K562 (cell line): ENCODE results near the gene SDE2. TPM values are rescaled to one million over a fixed set of nuclear protein-coding genes. Genes with fewer than 3 reads are reported as not detected.

Source experiments
- ATAC-seq: fragments of 200-7000 bp; cut with Tn5 transposase; 3 replicates; pipeline ENCODE4 v1.9.1; 2020; ENCODE audit warnings: moderate library complexity
- BruUV-seq: library from RNA; stranded (reverse); fragments of 400-500 nt; replicated peaks from 2 replicates; lab custom pipeline; 2021; lab: Mats Ljungman, UMichigan
- CTCF ChIA-PET: fragments of 300-600 bp; formaldehyde crosslinking; extraction: SDS; loops from one replicate; lab custom pipeline; 2021; ENCODE audit warnings: low intra/inter-chr PET ratio; lab: Yijun Ruan, JAX
- POLR2A ChIA-PET: fragments of 300-600, 350-650 bp; sonication (Branson Sonifier 250); formaldehyde crosslinking; extraction: SDS; loops from one replicate; lab custom pipeline; 2021; ENCODE audit warnings: antibody characterized with exemption, inconsistent platforms; lab: Yijun Ruan, JAX
- DNase-seq, 4 experiments: peaks; one replicate each; pipeline versions ENCODE4 v3.0.0 to v3.0.0-alpha.2; 2011 to 2018; ENCODE audit warnings: low spot score in 3 of 4, mixed read lengths in 3 of 4; ENCODE audit errors: extremely low read depth in 1 of 4
- FAIRE-seq: peaks from 2 replicates; lab custom pipeline; 2011; peaks lifted over from hg19 to GRCh38; lab: Jason Lieb, UNC
- H2AFZ ChIP-seq: 2 replicates; pipeline ENCODE4 v1.6.0; 2011; ENCODE audit warnings: low read depth, low read length, control low read depth, inconsistent platforms
- H3K27ac ChIP-seq: fragments of 200-600 bp; 3 replicates; pipeline ENCODE4 v1.8.0; 2011; ENCODE audit warnings: low read depth, mild to moderate bottlenecking, control low read depth, inconsistent platforms, low read length, moderate library complexity, mixed read lengths; ENCODE audit errors: extremely low read depth
- H3K27me3 ChIP-seq, 2 experiments: fragments of 300-600 bp in 1 of 2; 2 replicates in 1 of 2; 3 replicates in 1 of 2; pipeline versions ENCODE4 v1.6.0 to v1.8.0; 2011; ENCODE audit warnings: inconsistent platforms in 2 of 2, low read length in 2 of 2, mild to moderate bottlenecking in 1 of 2, mixed read lengths in 1 of 2, moderate library complexity in 1 of 2; ENCODE audit not compliant: control insufficient read depth in 2 of 2, insufficient read depth in 2 of 2
- H3K36me3 ChIP-seq: fragments of 300-600 bp; 3 replicates; pipeline ENCODE4 v1.8.0; 2011; ENCODE audit warnings: mild to moderate bottlenecking, low read length, inconsistent platforms; ENCODE audit not compliant: control insufficient read depth, insufficient read depth
- H3K4me1 ChIP-seq, 2 experiments: fragments of 200-600 bp in 1 of 2; replicated peaks in 1 of 2; 2 replicates in 1 of 2; 3 replicates in 1 of 2; pipeline versions ENCODE4 v1.5.1 to v1.8.0; 2011; ENCODE audit warnings: inconsistent platforms in 2 of 2, low read length in 2 of 2, mild to moderate bottlenecking in 1 of 2, mixed read lengths in 1 of 2, moderate library complexity in 1 of 2; ENCODE audit not compliant: control insufficient read depth in 2 of 2, insufficient read depth in 2 of 2
- H3K4me2 ChIP-seq: 2 replicates; pipeline ENCODE4 v1.6.1; 2011; ENCODE audit warnings: low read length, control low read depth, inconsistent platforms, mixed read lengths; ENCODE audit not compliant: insufficient read depth
- H3K4me3 ChIP-seq: fragments of 200-600 bp; sonication (generic), shearing (Covaris generic); 2 replicates; pipeline ENCODE4 v1.5.1; 2016; ENCODE audit warnings: control low read depth, inconsistent platforms
- H3K79me2 ChIP-seq: fragments of 200-600 bp; 3 replicates; pipeline ENCODE4 v1.8.0; 2011; ENCODE audit warnings: low read length, inconsistent platforms; ENCODE audit not compliant: control insufficient read depth, insufficient read depth
- H3K9ac ChIP-seq, 2 experiments: 2 replicates each; pipeline versions ENCODE4 v1.6.0 to v1.6.1; 2011; ENCODE audit warnings: low read depth in 2 of 2, low read length in 2 of 2, control low read depth in 1 of 2, inconsistent platforms in 1 of 2, mild to moderate bottlenecking in 1 of 2, mixed read lengths in 1 of 2; ENCODE audit not compliant: insufficient read depth in 1 of 2
- H3K9me1 ChIP-seq: one replicate; pipeline ENCODE4 v1.6.0; 2011; ENCODE audit warnings: inconsistent platforms, mild to moderate bottlenecking, low read length, moderate library complexity; ENCODE audit not compliant: control insufficient read depth, insufficient read depth
- H3K9me3 ChIP-seq: replicated peaks from 2 replicates; pipeline ENCODE4 v1.5.1; 2011; ENCODE audit warnings: low read depth, low read length, inconsistent platforms; ENCODE audit not compliant: control insufficient read depth, insufficient read depth
- H4K20me1 ChIP-seq: replicated peaks from 2 replicates; pipeline ENCODE4 v1.6.1; 2011; ENCODE audit warnings: low read length, inconsistent platforms, mixed read lengths; ENCODE audit not compliant: control insufficient read depth, insufficient read depth
- ARID2 ChIP-seq: fragments of 450-650 bp; IDR thresholded peaks from 2 replicates; pipeline ENCODE4 v1.6.1; 2017; ENCODE audit warnings: antibody characterized with exemption, mild to moderate bottlenecking
- CREB1 ChIP-seq, 2 experiments: sonication (generic) in 1 of 2; formaldehyde crosslinking in 1 of 2; IDR thresholded peaks; 2 replicates each; pipeline versions ENCODE4 v1.6.1 to v1.8.0; 2012 to 2022; ENCODE audit warnings: inconsistent platforms in 1 of 2, mild to moderate bottlenecking in 1 of 2, missing genetic modification reagents in 1 of 2, moderate library complexity in 1 of 2
- DDX20 ChIP-seq: fragments of 450-650 bp; IDR thresholded peaks from 2 replicates; pipeline ENCODE4 v1.6.1; 2016; ENCODE audit warnings: missing genetic modification characterization, low read depth, mild to moderate bottlenecking, missing compliant biosample characterization, moderate library complexity
- E4F1 ChIP-seq: fragments of 250-450 bp; sonication (Bioruptor Pico); IDR thresholded peaks from 2 replicates; pipeline ENCODE4 v1.5.0; 2021; ENCODE audit warnings: mild to moderate bottlenecking, borderline replicate concordance
- ETS1 ChIP-seq: conservative IDR thresholded peaks from 2 replicates; pipeline ENCODE4 v1.6.1; 2011; ENCODE audit warnings: low read depth, mild to moderate bottlenecking, low read length; ENCODE audit not compliant: control insufficient read depth
- HDAC8 ChIP-seq: fragments of 450-650 bp; IDR thresholded peaks from 2 replicates; pipeline ENCODE4 v1.6.1; 2016; ENCODE audit warnings: mild to moderate bottlenecking, missing genetic modification characterization, moderate library complexity, missing compliant biosample characterization
- MAZ ChIP-seq, 2 experiments: fragments of 450-650 bp in 1 of 2; sonication (generic) in 1 of 2; formaldehyde crosslinking; IDR thresholded peaks in 1 of 2; conservative IDR thresholded peaks in 1 of 2; 2 replicates each; pipeline versions ENCODE4 v1.4.0 to v1.5.0; 2020; ENCODE audit warnings: mild to moderate bottlenecking in 1 of 2, missing genetic modification reagents in 1 of 2
- MTF1 ChIP-seq: fragments of 250-450 bp; sonication (Bioruptor Pico); IDR thresholded peaks from 2 replicates; pipeline ENCODE4 v1.9.0; 2021; ENCODE audit warnings: moderate library complexity, mild to moderate bottlenecking, inconsistent platforms, borderline replicate concordance
- SOX6 ChIP-seq: fragments of 450-650 bp; IDR thresholded peaks from 2 replicates; pipeline ENCODE4 v1.6.1; 2014; ENCODE audit warnings: mild to moderate bottlenecking
- ZBTB9 ChIP-seq: fragments of 450-650 bp; formaldehyde crosslinking; IDR thresholded peaks from 2 replicates; pipeline ENCODE4 v1.4.0; 2020; ENCODE audit warnings: mild to moderate bottlenecking, moderate library complexity
- ZC3H8 ChIP-seq: fragments of 450-650 bp; IDR thresholded peaks from 2 replicates; pipeline ENCODE4 v1.6.1; 2017
- ZNF174 ChIP-seq: fragments of 250-450 bp; sonication (Bioruptor Pico); IDR thresholded peaks from 2 replicates; pipeline ENCODE4 v1.4.0; 2020; ENCODE audit warnings: mild to moderate bottlenecking
- ZNF217 ChIP-seq: sonication (generic); formaldehyde crosslinking; IDR thresholded peaks from 2 replicates; pipeline ENCODE4 v1.8.0; 2022; ENCODE audit warnings: mild to moderate bottlenecking, missing genetic modification reagents
- ZNF232 ChIP-seq: sonication (generic); formaldehyde crosslinking; IDR thresholded peaks from 2 replicates; pipeline ENCODE4 v1.8.0; 2022; ENCODE audit warnings: mild to moderate bottlenecking, missing genetic modification reagents
- ZNF41 ChIP-seq: fragments of 250-450 bp; sonication (Bioruptor Pico); conservative IDR thresholded peaks from 2 replicates; pipeline ENCODE4 v1.4.0; 2020; ENCODE audit warnings: mild to moderate bottlenecking
- WGBS: fragments of 100-300 bp; shearing (Covaris generic); methylation state at CpG from one replicate; pipeline ENCODE4 v1.1.6; 2016; ENCODE audit warnings: low coverage, mixed read lengths; ENCODE audit not compliant: insufficient coverage; ENCODE audit errors: missing lambda C conversion rate; 5-methylcytosine and 5-hydroxymethylcytosine counted together
- in situ Hi-C: fragments of 300-500 bp; cut with MboI; formaldehyde crosslinking; loops from 4 replicates; pipeline ENCODE4 v1.15.0; 2018; ENCODE audit warnings: inconsistent platforms, mixed read lengths
- intact Hi-C: fragments of 100-400 bp; cut with micrococcal nuclease; formaldehyde crosslinking; loops from 2 replicates; pipeline ENCODE4 v1.14.2; 2022
- polyA plus RNA-seq, 8 experiments: library from polyadenylated mRNA; depleted of rRNA in 4 of 8; stranded (reverse) in 5 of 8; unstranded in 3 of 8; fragments of >200 nt; fragmentation: Nextera tagmentation in 2 of 8; fragmentation: Illumina TruSeq in 1 of 8; extraction: Ambion mirVana in 2 of 8; extraction: Trizol in 1 of 8; gene quantifications; 2 replicates each; pipeline versions ENCODE4 v1.2.1 to v1.2.3, GENCODE V29; 2011 to 2014; ENCODE audit warnings: inconsistent platforms in 1 of 8, missing spikeins in 1 of 8
- total RNA-seq, 7 experiments: library from RNA; depleted of rRNA in 6 of 7; stranded (reverse); fragments of >200 nt in 6 of 7; fragmentation: Illumina TruSeq in 2 of 7; extraction: Trizol in 2 of 7; gene quantifications; 2 replicates each; pipeline versions ENCODE4 v1.2.1 to v1.2.3, GENCODE V29; 2011 to 2021; ENCODE audit warnings: low replicate concordance in 1 of 7

Gene SDE2
- total and polyA plus RNA-seq, 9 of the 15 experiments (the other 6 are each of a cell fraction or from before 2014, with no cell fraction given): 14.3 to 62.3 (median 46.0) TPM

GRCh38 chr1:225998560-225999226 lies 450 bp downstream of the SDE2 start (continued):
- TF ChIP-seq ZNF232 (no peak), HDAC8 (tag) (no peak), ETS1 (no peak)

- peak overlapping the region; percentile 80 to 97; a peak in 3 of 4 replicates for H3K9ac ChIP-seq
- H3K4me1 ChIP-seq: peaks cover 22 to 46% of the 10 kb centered on the region in 2 experiments
- H3K36me3 ChIP-seq: peaks cover 66% of the 10 kb centered on the region
- CTCF ChIA-PET: interaction anchor here (2.1 kb wide), 1 partner anchor 68 kb away, joined by 11 read pairs; no protein-coding TSS in a partner anchor
- in situ Hi-C loops (no loop called here), intact Hi-C loops (loop anchor here (5.0 kb wide), 1 partner anchor 35 kb away; no protein-coding TSS in a partner anchor)
- WGBS: 7% methylated on average over 5 of the region's 5 CpGs
- POLR2A ChIA-PET: interaction anchor here (0.6 to 2.9 kb wide), 11 partner anchors 10 to 137 kb away, joined by 3 to 25 read pairs (median 4); partner anchors contain the start of gene H3-3A
- peak overlapping the region; percentile 90 for H3K27ac ChIP-seq
- peak overlapping the region; percentile 78 for H3K4me3 ChIP-seq
- H3K9me3 ChIP-seq: no peaks in the 10 kb centered on the region
- no peak for DNase-seq
- H4K20me1 ChIP-seq: peaks cover 18% of the 10 kb centered on the region
- peaks cover 3% of the 10 kb centered on the region for H3K9me1 ChIP-seq
- H3K4me2 ChIP-seq: peak overlapping the region; percentile 97
- no TSS peak for BruUV-seq
- no peak for ATAC-seq
- no peak overlapping the region for H2AFZ ChIP-seq
- FAIRE-seq: no peak
- H3K27me3 ChIP-seq: no peaks in the 10 kb centered on the region
- H3K79me2 ChIP-seq: peaks cover 80% of the 10 kb centered on the region
- TF ChIP-seq ZNF41 (no peak), CREB1 (IDR thresholded peaks at IDR 0.05) (no peak), CREB1 (CRISPR knock-in tag; IDR thresholded peaks at IDR 0.05) (no peak), ZNF217 (CRISPR knock-in tag) (no peak), DDX20 (tag) (no peak), ARID2 (no peak), ZNF174 (CRISPR knock-in tag) (no peak), SOX6 (no peak), ZC3H8 (no peak), MAZ (CRISPR knock-in tag; conservative IDR thresholded peaks at IDR 0.05 in 1 of 2, IDR thresholded peaks at IDR 0.05 in 1 of 2) (0 out of 4 replicates have a peak, but pooled peaks of 1 of the 2 experiments have one; percentile 4), ZBTB9 (CRISPR knock-in tag) (no peak), E4F1 (CRISPR knock-in tag) (no peak), MTF1 (no peak)
Observed at GRCh38 chr1:225996946-225997545, 2.1 kb downstream of the SDE2 start.
